ENCODE data around the gene BORCS5. TPM values are rescaled to one million over a fixed set of nuclear protein-coding genes. Genes with fewer than 3 reads are reported as not detected.
"Not testable (repeated sequence)": the region's sequence is repeated elsewhere in the genome, so short reads cannot be mapped to it uniquely, and the experiment has no call there.

BORCS5 gene
- total RNA-seq, 1 donor from 2014 or later = 3.0 TPM

DNA sequence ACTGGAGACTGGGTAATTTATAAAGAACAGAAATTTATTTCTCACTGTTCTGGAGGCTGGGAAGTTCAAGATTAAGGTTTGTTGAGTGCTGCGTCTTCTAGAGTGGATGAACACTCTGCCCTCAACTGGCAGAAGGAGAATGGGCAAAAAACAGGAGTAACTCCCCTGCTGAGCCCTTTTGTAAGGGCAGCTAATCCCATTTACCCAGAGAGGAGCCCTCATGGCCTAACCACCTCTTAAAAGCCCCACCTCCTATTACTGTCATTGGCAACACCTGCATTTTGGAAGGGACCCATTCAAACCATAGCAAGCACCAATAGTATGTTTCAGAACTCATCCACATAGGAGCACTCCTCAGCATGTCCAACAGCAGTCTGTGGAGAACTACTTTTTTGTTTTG lies 47.4 kb downstream of the BORCS5 start:
- H3K27ac ChIP-seq = no peak overlapping the region
- intact Hi-C loops (cut with DNase I) = no loop called here
- no peak overlapping the region for H3K4me3 ChIP-seq
- TF ChIP-seq, protein P1, sequence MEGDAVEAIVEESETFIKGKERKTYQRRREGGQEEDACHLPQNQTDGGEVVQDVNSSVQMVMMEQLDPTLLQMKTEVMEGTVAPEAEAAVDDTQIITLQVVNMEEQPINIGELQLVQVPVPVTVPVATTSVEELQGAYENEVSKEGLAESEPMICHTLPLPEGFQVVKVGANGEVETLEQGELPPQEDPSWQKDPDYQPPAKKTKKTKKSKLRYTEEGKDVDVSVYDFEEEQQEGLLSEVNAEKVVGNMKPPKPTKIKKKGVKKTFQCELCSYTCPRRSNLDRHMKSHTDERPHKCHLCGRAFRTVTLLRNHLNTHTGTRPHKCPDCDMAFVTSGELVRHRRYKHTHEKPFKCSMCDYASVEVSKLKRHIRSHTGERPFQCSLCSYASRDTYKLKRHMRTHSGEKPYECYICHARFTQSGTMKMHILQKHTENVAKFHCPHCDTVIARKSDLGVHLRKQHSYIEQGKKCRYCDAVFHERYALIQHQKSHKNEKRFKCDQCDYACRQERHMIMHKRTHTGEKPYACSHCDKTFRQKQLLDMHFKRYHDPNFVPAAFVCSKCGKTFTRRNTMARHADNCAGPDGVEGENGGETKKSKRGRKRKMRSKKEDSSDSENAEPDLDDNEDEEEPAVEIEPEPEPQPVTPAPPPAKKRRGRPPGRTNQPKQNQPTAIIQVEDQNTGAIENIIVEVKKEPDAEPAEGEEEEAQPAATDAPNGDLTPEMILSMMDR (IDR thresholded peaks at IDR 0.05) = no peak
- H3K27me3 ChIP-seq = no peaks in the 10 kb centered on the region
- peaks cover 4 to 8% of the 10 kb centered on the region in 2 donors for H3K4me1 ChIP-seq
- no peaks in the 10 kb centered on the region for H3K36me3 ChIP-seq
- H3K9me3 ChIP-seq = no peaks in the 10 kb centered on the region
- no peak for DNase-seq (ENCODE audit: low spot score in 2 of 2)

DNA sequence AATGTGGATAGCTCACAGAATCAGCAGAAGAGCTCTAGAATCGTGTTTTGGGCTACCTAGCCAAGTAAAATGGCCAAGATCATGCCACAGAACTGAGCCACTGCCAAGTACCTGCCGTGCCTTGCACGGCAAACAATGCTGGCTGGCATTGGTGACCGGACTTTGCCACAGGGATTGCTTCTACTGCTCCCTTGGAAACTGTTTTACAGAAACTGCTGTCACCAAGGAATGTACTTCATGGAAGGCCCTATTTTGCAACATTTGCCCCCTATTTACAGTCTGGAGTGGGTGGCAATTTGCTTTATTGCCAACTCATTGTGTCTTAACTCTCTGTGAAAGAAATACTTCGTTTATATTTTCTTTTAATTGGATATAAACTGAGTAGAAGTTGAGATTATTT lies 49.0 kb downstream of the BORCS5 start:
- H3K27ac ChIP-seq = peak overlapping the region in 1 of 2 donors; percentile 38
- no peaks in the 10 kb centered on the region for H3K9me3 ChIP-seq
- DNase-seq (ENCODE audit: low spot score in 2 of 2) = no peak
- TF ChIP-seq, protein P1 (IDR thresholded peaks at IDR 0.05) = no peak
- H3K4me3 ChIP-seq = peak overlapping the region in 1 of 2 donors; percentile 16
- intact Hi-C loops (cut with DNase I) = no loop called here
- H3K27me3 ChIP-seq = no peaks in the 10 kb centered on the region
- H3K36me3 ChIP-seq = no peaks in the 10 kb centered on the region
- H3K4me1 ChIP-seq = peaks cover 3 to 4% of the 10 kb centered on the region in 2 donors

GRCh38 chr12:12406762-12407161 lies 49.9 kb downstream of the BORCS5 start:
- Histone ChIP-seq H3K9me3 (no peaks in the 10 kb centered on the region), H3K27me3 (no peaks in the 10 kb centered on the region), H3K36me3 (no peaks in the 10 kb centered on the region), H3K27ac (no peak overlapping the region), H3K4me1 (peaks cover 3 to 4% of the 10 kb centered on the region in 2 donors), H3K4me3 (no peak overlapping the region)
- TF ChIP-seq, protein P1 (IDR thresholded peaks at IDR 0.05) = no peak
- intact Hi-C loops (cut with DNase I) = no loop called here
- DNase-seq (ENCODE audit: low spot score in 2 of 2) = no peak

GRCh38 chr12:12408265-12408690 lies 51.4 kb downstream of the BORCS5 start:
- intact Hi-C loops (cut with DNase I) = no loop called here
- Histone ChIP-seq H3K9me3 (no peaks in the 10 kb centered on the region), H3K27ac (no peak overlapping the region), H3K36me3 (no peaks in the 10 kb centered on the region), H3K4me1 (peaks cover 3 to 4% of the 10 kb centered on the region in 2 donors), H3K27me3 (no peaks in the 10 kb centered on the region), H3K4me3 (no peak overlapping the region)
- no peak for DNase-seq (ENCODE audit: low spot score in 2 of 2)
- TF ChIP-seq, protein P1 (IDR thresholded peaks at IDR 0.05) = no peak

GRCh38 chr12:12409337-12409736 lies 52.5 kb downstream of the BORCS5 start:
- H3K36me3 ChIP-seq; H3K27ac ChIP-seq; H3K27me3 ChIP-seq; DNase-seq (ENCODE audit: low spot score in 2 of 2); H3K9me3 ChIP-seq; intact Hi-C loops (cut with DNase I); H3K4me1 ChIP-seq; H3K4me3 ChIP-seq: not testable (repeated sequence)

GRCh38 chr12:12415886-12416285 lies 59.0 kb downstream of the BORCS5 start:
- no peaks in the 10 kb centered on the region for H3K36me3 ChIP-seq
- H3K4me3 ChIP-seq = no peak overlapping the region
- TF ChIP-seq, protein P1 (IDR thresholded peaks at IDR 0.05) = no peak
- intact Hi-C loops (cut with DNase I) = no loop called here
- no peak for DNase-seq (ENCODE audit: low spot score in 2 of 2)
- H3K4me1 ChIP-seq = no peaks in the 10 kb centered on the region
- H3K27ac ChIP-seq = no peak overlapping the region
- no peaks in the 10 kb centered on the region for H3K9me3 ChIP-seq
- no peaks in the 10 kb centered on the region for H3K27me3 ChIP-seq

DNA sequence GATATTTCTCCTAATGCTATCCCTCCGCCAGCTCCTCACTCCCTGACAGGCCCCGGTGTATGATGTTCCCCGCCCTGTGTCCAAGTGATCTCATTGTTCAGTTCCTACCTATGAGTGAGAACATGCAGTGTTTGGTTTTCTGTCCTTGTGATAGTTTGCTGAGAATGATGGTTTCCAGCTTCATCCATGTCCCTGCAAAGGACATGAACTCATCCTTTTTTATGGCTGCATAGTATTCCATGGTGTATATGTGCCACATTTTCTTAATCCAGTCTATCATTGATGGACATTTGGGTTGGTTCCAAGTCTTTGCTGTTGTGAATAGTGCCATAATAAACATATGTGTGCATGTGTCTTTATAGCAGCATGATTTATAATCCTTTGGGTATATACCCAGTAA lies 62.3 kb downstream of the BORCS5 start:
- H3K4me1 ChIP-seq; H3K36me3 ChIP-seq; DNase-seq (ENCODE audit: low spot score in 2 of 2); H3K4me3 ChIP-seq; H3K27me3 ChIP-seq; intact Hi-C loops (cut with DNase I); H3K27ac ChIP-seq: not testable (repeated sequence)
- H3K9me3 ChIP-seq = peaks cover 5 to 16% of the 10 kb centered on the region in 2 donors
